Measurements from ENCODE around the gene RNU6-9.
"Not testable (repeated sequence)": the region's sequence is repeated elsewhere in the genome, so short reads cannot be mapped to it uniquely, and the experiment has no call there.

The RNU6-9 gene

GRCh38 chr19:892894-893689 is at the start of gene RNU6-9, which contains the start of gene MED16:
Gene RNU6-9 (plus strand): TSS chr19:893484.
Gene MED16 (minus strand): TSS chr19:893187. CDS start chr19:891131, 2,056 bp downstream.
- H3K27ac Mint-ChIP-seq = peak within 1 kb of the TSS; percentile 99 to 100 (median 100)
- H3K4me1 Mint-ChIP-seq = peaks cover 5% of the 10 kb centered on the region
- peaks cover 15% of the 10 kb centered on the region for H3K36me3 Mint-ChIP-seq (ENCODE audit: low read depth)
- no peaks in the 10 kb centered on the region for H3K27me3 Mint-ChIP-seq (ENCODE audit: low read depth)
- TF ChIP-seq CTCF (IDR thresholded peaks at IDR 0.05; ENCODE audit: unreplicated experiment in 3 of 3) = no peak
- no peaks in the 10 kb centered on the region for H3K9me3 Mint-ChIP-seq
- H3K4me3 Mint-ChIP-seq = peak within 1 kb of the TSS; percentile 93 to 96 (median 96)

DNA sequence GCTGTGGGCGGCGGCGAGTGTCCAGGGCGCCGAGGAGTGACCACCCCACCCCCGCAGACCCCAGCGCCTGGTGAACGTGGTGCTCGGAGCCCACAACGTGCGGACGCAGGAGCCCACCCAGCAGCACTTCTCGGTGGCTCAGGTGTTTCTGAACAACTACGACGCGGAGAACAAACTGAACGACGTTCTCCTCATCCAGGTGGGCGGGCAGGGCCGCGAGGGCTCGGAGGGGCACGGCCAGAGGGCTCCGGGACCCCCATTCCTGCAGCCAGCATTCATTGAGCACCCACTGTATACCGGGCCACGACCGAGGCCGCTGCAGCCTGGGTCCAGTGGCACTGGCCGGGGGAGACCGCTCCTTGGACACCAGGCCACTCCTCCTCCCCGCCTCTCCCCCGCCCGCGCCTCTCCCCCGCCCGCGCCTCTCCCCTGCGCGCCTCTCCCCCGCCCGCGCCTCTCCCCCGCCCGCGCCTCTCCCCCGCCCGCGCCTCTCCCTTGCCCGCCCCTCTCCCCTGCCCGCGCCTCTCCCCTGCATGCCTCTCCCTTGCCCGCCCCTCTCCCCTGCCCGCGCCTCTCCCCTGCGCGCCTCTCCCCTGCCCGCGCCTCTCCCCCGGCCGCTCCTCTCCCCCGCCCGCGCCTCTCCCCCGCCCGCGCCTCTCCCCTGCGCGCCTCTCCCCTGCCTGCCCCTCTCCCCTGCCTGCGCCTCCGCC is 49.3 kb upstream of the RNU6-9 start:
- no peak overlapping the region for H3K27ac Mint-ChIP-seq
- no peaks in the 10 kb centered on the region for H3K36me3 Mint-ChIP-seq (ENCODE audit: low read depth)
- H3K9me3 Mint-ChIP-seq = peaks cover 3% of the 10 kb centered on the region
- TF ChIP-seq CTCF (IDR thresholded peaks at IDR 0.05; ENCODE audit: unreplicated experiment in 3 of 3) = no peak
- H3K4me3 Mint-ChIP-seq = no peak overlapping the region
- H3K27me3 Mint-ChIP-seq (ENCODE audit: low read depth) = peaks cover 53% of the 10 kb centered on the region
- peaks cover 5% of the 10 kb centered on the region for H3K4me1 Mint-ChIP-seq

- H3K27ac Mint-ChIP-seq = no peak overlapping the region
- no peak for TF ChIP-seq CTCF (IDR thresholded peaks at IDR 0.05; ENCODE audit: unreplicated experiment in 3 of 3)
- peaks cover 5% of the 10 kb centered on the region for H3K4me1 Mint-ChIP-seq
- H3K9me3 Mint-ChIP-seq = peaks cover 3% of the 10 kb centered on the region
- peaks cover 53% of the 10 kb centered on the region for H3K27me3 Mint-ChIP-seq (ENCODE audit: low read depth)
- H3K4me3 Mint-ChIP-seq = peak overlapping the region in 2 of 3 experiments; percentile 40 to 62
- H3K36me3 Mint-ChIP-seq (ENCODE audit: low read depth) = no peaks in the 10 kb centered on the region
Measured at GRCh38 chr19:844546-844971, 48.7 kb upstream of the RNU6-9 start.

GRCh38 chr19:845707-846521 is 47.4 kb upstream of the RNU6-9 start:
- Mint-ChIP-seq H3K4me3 (no peak overlapping the region), H3K9me3 (peaks cover 3% of the 10 kb centered on the region), H3K4me1 (peaks cover 5% of the 10 kb centered on the region), H3K27ac (no peak overlapping the region), H3K36me3 (ENCODE audit: low read depth) (no peaks in the 10 kb centered on the region), H3K27me3 (ENCODE audit: low read depth) (peaks cover 52% of the 10 kb centered on the region)
- TF ChIP-seq CTCF (IDR thresholded peaks at IDR 0.05; ENCODE audit: unreplicated experiment in 3 of 3) = no peak

- Mint-ChIP-seq H3K27me3 (ENCODE audit: low read depth) (peaks cover 36% of the 10 kb centered on the region), H3K4me1 (no peaks in the 10 kb centered on the region), H3K27ac (no peak overlapping the region), H3K36me3 (ENCODE audit: low read depth) (no peaks in the 10 kb centered on the region), H3K4me3 (no peak overlapping the region), H3K9me3 (no peaks in the 10 kb centered on the region)
- TF ChIP-seq CTCF (IDR thresholded peaks at IDR 0.05; ENCODE audit: unreplicated experiment in 3 of 3) = no peak
Measured at GRCh38 chr19:848386-848921, 44.8 kb upstream of the RNU6-9 start.

DNA sequence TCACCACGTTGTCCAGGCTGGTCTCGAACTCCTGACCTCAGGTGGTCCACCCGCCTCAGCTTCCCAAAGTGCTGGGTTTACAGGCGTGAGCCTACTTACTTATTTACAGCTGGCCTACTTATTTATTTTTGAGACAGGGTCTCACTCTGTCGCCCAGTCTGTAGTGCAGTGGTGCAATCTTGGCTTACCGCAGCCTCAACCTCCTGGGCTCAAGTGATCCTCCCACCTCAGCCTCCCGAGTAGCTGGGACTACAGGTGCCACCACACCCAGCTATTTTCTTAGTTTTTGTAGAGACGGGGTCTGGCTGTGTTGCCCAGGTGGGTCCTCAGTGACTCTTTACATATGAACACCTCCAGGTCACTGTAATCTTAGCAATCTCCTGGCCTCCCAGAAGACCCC is 44.1 kb upstream of the RNU6-9 start:
- not testable (repeated sequence) for H3K9me3 Mint-ChIP-seq; H3K4me1 Mint-ChIP-seq; H3K4me3 Mint-ChIP-seq; H3K36me3 Mint-ChIP-seq (ENCODE audit: low read depth); H3K27ac Mint-ChIP-seq
- peaks cover 32% of the 10 kb centered on the region for H3K27me3 Mint-ChIP-seq (ENCODE audit: low read depth)

Data from nephron (organoid).